Measurements from ENCODE around the gene GALNT18. TPM values are rescaled to one million over a fixed set of nuclear protein-coding genes. Genes with fewer than 3 reads are reported as not detected.
"Not testable (repeated sequence)": the region's sequence is repeated elsewhere in the genome, so short reads cannot be mapped to it uniquely, and the experiment has no call there.

The GALNT18 gene
- total RNA-seq, 1 donor from 2014 or later, result 5.7 TPM

- DNase-seq (ENCODE audit: low spot score), result no peak
- no peak for ATAC-seq
These were observed 152.9 kb downstream of the GALNT18 start for GRCh38 chr11:11468954-11469353.

DNA sequence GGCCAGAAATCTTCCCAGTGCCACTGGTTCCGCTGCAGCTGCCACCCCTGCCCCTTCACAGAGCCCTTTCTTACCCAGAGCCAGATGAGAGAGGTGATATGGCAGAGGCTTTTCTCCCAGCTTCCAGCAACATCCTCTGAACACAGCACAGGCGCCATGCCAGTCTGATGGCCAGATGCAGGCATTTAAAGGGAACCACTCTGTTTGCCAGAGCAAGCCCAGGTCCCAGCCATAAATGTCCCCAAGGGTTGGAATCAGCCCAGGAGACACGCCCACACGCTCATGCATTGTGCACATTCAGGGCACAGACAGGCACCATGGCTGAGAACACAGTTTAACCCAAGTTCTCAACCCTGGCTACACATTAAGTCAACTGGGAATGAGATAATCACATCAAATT is 154.5 kb downstream of the GALNT18 start:
- DNase-seq (ENCODE audit: low spot score) (no peak), ATAC-seq (no peak)

GRCh38 chr11:11464555-11464954 is 157.2 kb downstream of the GALNT18 start:
- no peak for DNase-seq (ENCODE audit: low spot score)
- no peak for ATAC-seq

GRCh38 chr11:11463405-11463804 is 158.4 kb downstream of the GALNT18 start:
- DNase-seq (ENCODE audit: low spot score) (no peak), ATAC-seq (no peak)

GRCh38 chr11:11461473-11461872 is 160.3 kb downstream of the GALNT18 start:
- DNase-seq (ENCODE audit: low spot score), result no peak

GRCh38 chr11:11459578-11459977 is 162.2 kb downstream of the GALNT18 start:
- no peak for DNase-seq (ENCODE audit: low spot score)
- no peak for ATAC-seq

More at GRCh38 chr11:11461473-11461872, 160.3 kb downstream of the GALNT18 start:
- ATAC-seq, result no peak

- ATAC-seq, result no peak
- DNase-seq (ENCODE audit: low spot score), result no peak
These were observed 163.3 kb downstream of the GALNT18 start for GRCh38 chr11:11458485-11458884.

DNA sequence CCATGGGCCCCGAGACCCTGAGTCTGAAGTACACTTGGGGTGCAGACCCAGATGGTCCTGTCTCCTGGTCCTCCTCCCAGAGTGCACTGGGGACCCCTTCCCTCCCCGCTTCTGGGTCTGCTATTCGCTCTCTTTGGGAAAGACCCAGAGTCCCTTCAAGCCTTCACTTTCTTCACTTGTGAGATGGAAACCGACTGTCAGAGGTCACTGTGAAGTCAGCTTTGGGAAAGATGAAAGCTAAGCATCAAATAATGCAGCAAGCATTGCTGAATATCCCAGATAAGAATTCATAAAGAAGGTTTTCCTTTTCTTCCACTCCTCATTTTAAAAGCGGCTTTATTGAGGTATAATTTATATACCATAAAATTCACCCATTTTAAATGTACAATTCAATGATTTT is 163.8 kb downstream of the GALNT18 start:
- ATAC-seq, result no peak
- DNase-seq (ENCODE audit: low spot score), result no peak

DNA sequence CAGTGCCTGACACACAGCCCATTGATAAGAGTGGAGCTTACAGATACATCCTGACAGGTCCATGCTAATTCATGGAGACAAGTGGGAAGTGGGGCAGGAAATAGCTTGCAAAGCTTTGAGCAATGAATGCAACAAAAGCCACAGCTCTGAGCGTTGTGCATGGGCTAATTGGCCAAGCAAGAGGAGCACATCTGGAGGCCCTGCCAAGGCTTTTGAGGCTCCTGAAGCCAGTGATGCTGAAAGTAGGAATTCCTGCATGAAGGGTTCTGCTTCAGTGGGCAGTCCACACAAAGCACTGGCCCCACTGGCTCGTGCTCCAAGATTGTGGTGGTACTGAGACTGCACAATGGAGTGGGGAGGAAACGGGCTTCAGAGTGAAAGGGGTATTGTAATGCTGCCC is 164.9 kb downstream of the GALNT18 start:
- ATAC-seq (no peak), DNase-seq (ENCODE audit: low spot score) (no peak)

GRCh38 chr11:11454671-11455223 is 167.1 kb downstream of the GALNT18 start:
- no peak for DNase-seq (ENCODE audit: low spot score)

GRCh38 chr11:11451501-11452005 is 170.3 kb downstream of the GALNT18 start:
- DNase-seq (ENCODE audit: low spot score) (peak; percentile 72), ATAC-seq (peak; percentile 83)

More at GRCh38 chr11:11454671-11455223, 167.1 kb downstream of the GALNT18 start:
- ATAC-seq, result no peak

DNA sequence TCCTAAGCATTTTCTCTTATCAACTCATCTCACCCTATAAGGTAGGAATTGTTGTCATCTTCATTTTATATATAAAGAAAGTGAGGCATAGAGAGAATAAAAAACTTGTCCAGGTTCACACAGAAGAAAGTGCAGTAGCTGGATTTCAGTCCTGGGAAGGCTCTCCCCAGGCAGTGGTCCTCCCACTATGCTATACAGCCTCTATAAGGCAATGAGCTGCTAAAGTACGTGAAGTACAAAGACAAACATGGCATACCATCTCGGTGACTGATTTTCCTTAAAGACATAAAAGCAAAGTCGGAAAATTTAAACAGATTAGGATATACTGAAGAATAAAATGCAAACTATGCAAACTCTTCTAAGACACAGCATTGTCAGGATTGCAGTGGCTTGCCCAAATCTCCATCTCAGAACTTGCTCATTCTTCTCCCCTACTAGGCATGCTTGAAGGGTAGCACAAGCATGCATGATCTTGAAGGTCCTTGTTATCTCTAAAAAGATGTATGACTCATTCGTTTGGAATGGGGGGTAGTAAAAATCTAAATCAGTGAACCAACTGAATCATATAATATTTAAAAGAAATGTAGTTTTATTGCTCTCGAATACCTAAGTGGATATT is 171.0 kb downstream of the GALNT18 start:
- DNase-seq (ENCODE audit: low spot score), result no peak
- ATAC-seq, result no peak

DNA sequence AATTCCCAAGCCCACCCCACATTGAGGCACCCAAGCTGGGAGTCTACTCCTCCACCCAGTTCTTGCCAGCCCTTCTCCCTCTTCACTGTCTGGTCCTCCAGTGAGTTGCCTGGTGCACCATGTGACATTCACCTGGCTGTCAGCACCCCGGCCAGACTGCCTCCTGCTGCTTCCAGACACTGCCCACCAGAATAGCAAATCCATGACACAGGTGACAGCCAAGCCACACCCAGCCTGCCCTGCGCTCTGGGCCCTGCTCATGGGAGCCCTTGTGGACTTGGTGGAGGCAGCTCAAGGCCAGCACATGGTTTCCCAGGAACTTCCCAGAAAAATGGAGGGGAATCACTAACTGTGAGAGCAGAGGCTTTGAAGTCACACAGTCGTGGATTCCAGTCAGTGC is 172.5 kb downstream of the GALNT18 start:
- DNase-seq (ENCODE audit: low spot score) (peak; percentile 54), ATAC-seq (peak; percentile 35)

DNA sequence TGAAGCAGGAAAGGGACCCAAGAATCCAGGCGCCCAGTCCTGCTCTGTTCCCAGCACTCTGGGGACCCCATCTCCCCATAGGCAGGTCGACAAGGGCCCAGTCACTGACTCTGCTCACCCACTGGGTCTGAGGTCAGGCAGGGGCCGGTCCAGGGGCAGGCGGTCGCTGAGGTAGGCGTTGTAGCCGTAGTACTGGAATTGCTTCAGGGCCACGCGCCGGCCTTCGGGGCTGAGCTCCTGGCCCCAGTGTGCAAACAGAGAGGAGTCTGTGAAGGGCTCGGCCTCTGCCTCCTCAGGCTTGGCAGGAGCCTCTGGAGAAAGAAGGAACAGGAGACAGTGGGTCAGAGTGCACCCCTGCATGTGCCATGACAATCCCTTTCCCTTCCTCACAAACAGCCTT is 173.2 kb downstream of the GALNT18 start:
- ATAC-seq (peak; percentile 4), DNase-seq (ENCODE audit: low spot score) (no peak)

- DNase-seq (ENCODE audit: low spot score); ATAC-seq: not testable (repeated sequence)
These were observed 174.2 kb downstream of the GALNT18 start for GRCh38 chr11:11447601-11448000.

DNA sequence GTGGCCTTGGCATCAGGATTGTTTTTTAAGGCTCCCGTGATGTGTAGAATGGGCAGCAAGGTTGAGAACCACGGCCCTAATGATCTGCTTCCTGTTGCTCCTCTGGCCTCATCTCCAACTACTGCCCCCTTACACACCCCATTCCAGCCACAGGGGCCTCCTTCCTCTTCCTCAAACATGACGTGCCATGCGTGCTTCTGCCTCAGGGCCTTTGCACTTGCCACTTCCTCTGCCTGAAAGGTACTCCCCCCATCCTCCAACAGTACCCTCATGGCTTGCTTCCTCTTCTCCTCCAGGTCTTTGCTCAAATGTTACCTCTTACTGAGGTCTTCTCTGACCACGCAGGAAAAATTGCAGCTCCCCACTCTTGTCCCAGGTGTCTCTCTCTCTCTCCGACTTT is 174.8 kb downstream of the GALNT18 start:
- ATAC-seq, result no peak
- DNase-seq (ENCODE audit: low spot score), result no peak

DNA sequence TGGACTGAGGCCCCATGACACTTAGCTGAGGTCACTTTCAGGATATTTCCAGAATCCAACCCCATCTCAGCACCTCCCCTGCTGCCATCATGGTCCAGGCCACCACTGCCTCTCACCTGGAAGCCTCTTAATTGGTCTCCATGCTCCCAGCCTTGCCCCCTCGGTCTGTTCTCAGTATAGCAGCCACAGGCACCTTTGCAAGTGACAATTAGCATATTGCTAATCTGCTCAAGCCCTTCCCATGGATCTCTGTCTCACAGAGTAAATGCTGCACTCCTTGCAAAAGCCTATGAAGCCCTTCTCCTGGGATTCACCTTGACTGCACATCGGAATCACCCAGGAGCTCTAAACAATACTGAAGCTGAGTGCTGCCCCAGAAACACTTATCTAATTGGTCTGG is 175.2 kb downstream of the GALNT18 start:
- ATAC-seq, result no peak
- DNase-seq (ENCODE audit: low spot score), result no peak

- DNase-seq (ENCODE audit: low spot score), result no peak
- no peak for ATAC-seq
These were observed 176.2 kb downstream of the GALNT18 start for GRCh38 chr11:11445441-11446185.

DNA sequence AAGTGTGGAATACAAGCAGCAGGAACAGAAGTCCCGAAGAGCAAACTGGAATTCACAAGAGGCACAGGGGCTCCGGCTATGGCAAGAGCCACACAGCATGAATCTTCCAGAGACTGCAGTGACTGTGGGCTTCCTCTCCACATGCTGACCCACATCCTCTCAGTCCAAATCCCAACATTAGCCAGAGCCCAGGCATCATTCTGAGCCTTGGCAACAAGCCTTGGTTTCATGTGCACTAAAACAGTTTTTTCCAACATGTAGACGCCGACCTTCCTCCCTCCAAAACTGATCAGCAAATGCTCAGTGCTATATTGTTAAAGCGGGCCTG is 177.0 kb downstream of the GALNT18 start:
- DNase-seq (ENCODE audit: low spot score), result no peak
- no peak for ATAC-seq

DNA sequence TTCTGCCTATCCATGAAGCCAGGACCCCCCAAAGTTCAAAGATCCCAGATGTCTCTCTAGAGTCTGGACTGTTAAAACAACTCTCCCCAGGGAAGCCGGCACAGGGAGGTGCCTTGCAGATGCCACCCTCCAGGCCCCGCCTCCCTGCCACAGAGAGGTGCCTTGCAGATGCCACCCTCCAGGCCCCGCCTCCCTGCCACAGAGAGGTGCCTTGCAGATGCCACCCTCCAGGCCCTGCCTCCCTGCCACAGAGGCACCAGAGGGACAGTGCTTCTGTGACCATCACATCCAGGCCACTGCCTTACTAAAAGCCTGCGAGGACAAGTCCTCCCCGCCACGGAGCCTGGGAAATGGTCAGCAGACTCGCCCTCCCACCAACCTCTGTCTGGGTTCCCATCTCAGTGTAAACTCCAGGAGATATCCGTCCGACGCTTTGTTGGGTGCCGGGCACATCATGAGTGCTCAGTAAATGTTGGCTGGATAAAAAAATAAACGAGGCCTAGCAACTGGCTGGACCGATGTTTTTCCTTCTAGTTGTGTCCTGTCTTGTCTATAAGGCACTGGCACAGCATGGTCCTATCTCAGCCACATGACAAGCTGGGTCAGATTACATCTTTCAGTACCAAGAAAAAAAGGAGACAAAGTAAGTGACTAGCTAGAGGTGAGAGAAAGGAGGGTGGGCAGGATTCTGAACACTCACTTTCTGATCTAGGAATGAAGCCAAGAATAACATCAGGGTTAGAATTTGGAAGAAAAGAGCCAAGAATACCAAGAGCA is 177.6 kb downstream of the GALNT18 start:
- ATAC-seq (peak; percentile 51), DNase-seq (ENCODE audit: low spot score) (no peak)

GRCh38 chr11:11442791-11443190 is 179.0 kb downstream of the GALNT18 start:
- ATAC-seq (peak; percentile 11), DNase-seq (ENCODE audit: low spot score) (no peak)

Data from left lobe of liver (tissue), 2 donors.